ENCODE data around the gene TENM3.
A peak's percentile ranks its signal among the peaks of the same experiment; 100 is the strongest.

The TENM3 gene

DNA sequence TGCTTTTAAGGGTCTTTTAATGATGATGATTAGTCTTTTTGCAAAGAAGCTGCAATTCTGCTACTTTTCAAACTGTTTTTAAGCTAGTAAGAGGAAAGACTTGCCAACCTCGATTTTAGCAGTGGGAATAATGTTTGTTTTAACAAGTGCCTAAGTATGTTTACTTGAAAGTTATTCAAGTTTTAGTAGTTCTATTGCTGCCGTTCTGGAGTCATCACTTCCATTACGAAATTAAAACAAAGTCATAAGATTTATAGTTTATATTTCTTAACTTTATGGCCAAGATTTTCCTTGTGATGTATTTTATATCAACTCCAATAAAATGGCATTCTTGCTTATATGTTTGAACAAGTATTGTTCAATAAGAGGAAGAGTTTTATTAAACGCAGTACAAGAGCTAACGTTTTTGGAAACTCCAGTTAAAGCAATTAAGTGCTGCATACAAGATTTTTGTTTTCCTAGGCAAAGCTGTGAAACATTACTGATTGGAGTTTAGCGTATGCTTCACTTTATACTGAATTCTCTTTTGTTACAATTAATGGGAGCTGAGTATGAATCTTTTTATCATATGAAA lies 211.3 kb downstream of the TENM3 start (continued):
- TF ChIP-seq ZNF600 (tag by site-specific recombination; IDR thresholded peaks at IDR 0.05) (peak; percentile 32; the same call in 1 of the 2 replicates), ZFP69B (tag by site-specific recombination; IDR thresholded peaks at IDR 0.05) (no peak), ZXDB (tag by site-specific recombination; IDR thresholded peaks at IDR 0.05) (no peak), ZNF341 (tag by site-specific recombination; IDR thresholded peaks at IDR 0.05; ENCODE audit: low read depth) (no peak), ZNF24 (tag by site-specific recombination; IDR thresholded peaks at IDR 0.05) (no peak), ZNF843 (tag by site-specific recombination; IDR thresholded peaks at IDR 0.05) (peak; percentile 72), ZBTB17 (tag by site-specific recombination; IDR thresholded peaks at IDR 0.05) (0 out of 2 replicates have a peak, but pooled peaks have one; percentile 8), WT1 (tag by site-specific recombination; IDR thresholded peaks at IDR 0.05) (peak; percentile 42; the same call in 1 of the 2 replicates), IKZF3 (tag by site-specific recombination; IDR thresholded peaks at IDR 0.05) (peak; percentile 58; the same call in 1 of the 2 replicates), ZNF169 (tag by site-specific recombination; IDR thresholded peaks at IDR 0.05) (no peak), ZNF37A (tag by site-specific recombination; IDR thresholded peaks at IDR 0.05) (no peak), ZEB2 (tag by site-specific recombination; IDR thresholded peaks at IDR 0.05) (peak; percentile 23; the same call in 1 of the 2 replicates), MZF1 (tag by site-specific recombination; IDR thresholded peaks at IDR 0.05; ENCODE audit: borderline replicate concordance) (no peak), ZNF776 (tag by site-specific recombination; IDR thresholded peaks at IDR 0.05; ENCODE audit: borderline replicate concordance) (no peak)
- TF ChIP-seq, protein P1, sequence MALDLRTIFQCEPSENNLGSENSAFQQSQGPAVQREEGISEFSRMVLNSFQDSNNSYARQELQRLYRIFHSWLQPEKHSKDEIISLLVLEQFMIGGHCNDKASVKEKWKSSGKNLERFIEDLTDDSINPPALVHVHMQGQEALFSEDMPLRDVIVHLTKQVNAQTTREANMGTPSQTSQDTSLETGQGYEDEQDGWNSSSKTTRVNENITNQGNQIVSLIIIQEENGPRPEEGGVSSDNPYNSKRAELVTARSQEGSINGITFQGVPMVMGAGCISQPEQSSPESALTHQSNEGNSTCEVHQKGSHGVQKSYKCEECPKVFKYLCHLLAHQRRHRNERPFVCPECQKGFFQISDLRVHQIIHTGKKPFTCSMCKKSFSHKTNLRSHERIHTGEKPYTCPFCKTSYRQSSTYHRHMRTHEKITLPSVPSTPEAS (tag by site-specific recombination; IDR thresholded peaks at IDR 0.05): no peak
- TF ChIP-seq, protein P2, sequence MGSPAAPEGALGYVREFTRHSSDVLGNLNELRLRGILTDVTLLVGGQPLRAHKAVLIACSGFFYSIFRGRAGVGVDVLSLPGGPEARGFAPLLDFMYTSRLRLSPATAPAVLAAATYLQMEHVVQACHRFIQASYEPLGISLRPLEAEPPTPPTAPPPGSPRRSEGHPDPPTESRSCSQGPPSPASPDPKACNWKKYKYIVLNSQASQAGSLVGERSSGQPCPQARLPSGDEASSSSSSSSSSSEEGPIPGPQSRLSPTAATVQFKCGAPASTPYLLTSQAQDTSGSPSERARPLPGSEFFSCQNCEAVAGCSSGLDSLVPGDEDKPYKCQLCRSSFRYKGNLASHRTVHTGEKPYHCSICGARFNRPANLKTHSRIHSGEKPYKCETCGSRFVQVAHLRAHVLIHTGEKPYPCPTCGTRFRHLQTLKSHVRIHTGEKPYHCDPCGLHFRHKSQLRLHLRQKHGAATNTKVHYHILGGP (tag by site-specific recombination; IDR thresholded peaks at IDR 0.05): no peak
- TF ChIP-seq, protein P3, sequence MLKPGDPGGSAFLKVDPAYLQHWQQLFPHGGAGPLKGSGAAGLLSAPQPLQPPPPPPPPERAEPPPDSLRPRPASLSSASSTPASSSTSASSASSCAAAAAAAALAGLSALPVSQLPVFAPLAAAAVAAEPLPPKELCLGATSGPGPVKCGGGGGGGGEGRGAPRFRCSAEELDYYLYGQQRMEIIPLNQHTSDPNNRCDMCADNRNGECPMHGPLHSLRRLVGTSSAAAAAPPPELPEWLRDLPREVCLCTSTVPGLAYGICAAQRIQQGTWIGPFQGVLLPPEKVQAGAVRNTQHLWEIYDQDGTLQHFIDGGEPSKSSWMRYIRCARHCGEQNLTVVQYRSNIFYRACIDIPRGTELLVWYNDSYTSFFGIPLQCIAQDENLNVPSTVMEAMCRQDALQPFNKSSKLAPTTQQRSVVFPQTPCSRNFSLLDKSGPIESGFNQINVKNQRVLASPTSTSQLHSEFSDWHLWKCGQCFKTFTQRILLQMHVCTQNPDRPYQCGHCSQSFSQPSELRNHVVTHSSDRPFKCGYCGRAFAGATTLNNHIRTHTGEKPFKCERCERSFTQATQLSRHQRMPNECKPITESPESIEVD (tag by site-specific recombination; IDR thresholded peaks at IDR 0.05): peak; percentile 93

DNA sequence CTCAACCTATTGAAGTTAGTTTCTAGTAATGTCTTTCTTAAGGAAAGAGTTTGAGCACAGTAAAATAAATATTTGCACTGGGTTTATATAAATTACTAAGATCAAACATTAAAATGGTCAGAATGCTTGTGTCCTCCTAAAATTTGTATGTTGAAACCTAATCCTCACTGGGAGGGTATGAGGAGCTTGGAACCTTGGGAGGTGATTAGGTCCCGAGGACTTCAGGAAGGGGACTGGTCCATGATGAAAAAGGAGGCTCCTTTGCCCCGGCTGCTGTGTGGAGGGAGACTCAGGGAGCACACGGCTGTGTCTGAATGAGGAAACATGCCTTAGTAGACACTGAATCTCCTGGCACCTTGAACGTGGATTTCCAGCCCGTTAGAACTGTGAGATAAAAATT lies 221.9 kb downstream of the TENM3 start:
- POLR2A ChIA-PET: no interaction called here

More for the DNA sequence above, 221.9 kb downstream of the TENM3 start:
- Histone ChIP-seq H3K4me1 (ENCODE audit: control insufficient read depth, insufficient read depth, low read length) (no peaks in the 10 kb centered on the region; the same call in 1 of the 2 replicates), H3K9me3 (ENCODE audit: control insufficient read depth, insufficient read depth, low read depth, low read length) (no peaks in the 10 kb centered on the region), H3K4me3 (ENCODE audit: low read depth, low read length) (no peak overlapping the region), H3K36me3 (ENCODE audit: control insufficient read depth in 2 of 2, insufficient read depth in 1 of 2, low read length in 2 of 2) (no peaks in the 10 kb centered on the region), H3K27ac (ENCODE audit: extremely low read depth, low read depth, low read length) (no peak overlapping the region)
- CTCF ChIA-PET: no interaction called here
- no peak for TF ChIP-seq ZNF114 (tag by site-specific recombination; IDR thresholded peaks at IDR 0.05)
- no peak for TF ChIP-seq MYNN (tag by site-specific recombination; IDR thresholded peaks at IDR 0.05; ENCODE audit: borderline replicate concordance)
- peak; percentile 75 for TF ChIP-seq PRDM10 (tag by site-specific recombination; IDR thresholded peaks at IDR 0.05)
- TF ChIP-seq, protein P4, sequence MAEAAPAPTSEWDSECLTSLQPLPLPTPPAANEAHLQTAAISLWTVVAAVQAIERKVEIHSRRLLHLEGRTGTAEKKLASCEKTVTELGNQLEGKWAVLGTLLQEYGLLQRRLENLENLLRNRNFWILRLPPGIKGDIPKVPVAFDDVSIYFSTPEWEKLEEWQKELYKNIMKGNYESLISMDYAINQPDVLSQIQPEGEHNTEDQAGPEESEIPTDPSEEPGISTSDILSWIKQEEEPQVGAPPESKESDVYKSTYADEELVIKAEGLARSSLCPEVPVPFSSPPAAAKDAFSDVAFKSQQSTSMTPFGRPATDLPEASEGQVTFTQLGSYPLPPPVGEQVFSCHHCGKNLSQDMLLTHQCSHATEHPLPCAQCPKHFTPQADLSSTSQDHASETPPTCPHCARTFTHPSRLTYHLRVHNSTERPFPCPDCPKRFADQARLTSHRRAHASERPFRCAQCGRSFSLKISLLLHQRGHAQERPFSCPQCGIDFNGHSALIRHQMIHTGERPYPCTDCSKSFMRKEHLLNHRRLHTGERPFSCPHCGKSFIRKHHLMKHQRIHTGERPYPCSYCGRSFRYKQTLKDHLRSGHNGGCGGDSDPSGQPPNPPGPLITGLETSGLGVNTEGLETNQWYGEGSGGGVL (tag by site-specific recombination; IDR thresholded peaks at IDR 0.05): no peak
